Posterior cingulate gyrus (tissue), 11 donors: ENCODE data around the gene UNC79.

ENCODE experiments used
- DNase-seq, 10 donors: peaks; one replicate each; pipeline versions ENCODE4 v3.0.0 to v3.0.0-alpha.2; 2020 to 2021; ENCODE audit warnings: mixed read lengths in 3 of 10
- intact Hi-C: fragments of 100-400 bp; cut with DNase I; formaldehyde crosslinking; loops from one replicate; pipeline ENCODE4 v1.15.1; 2023

The UNC79 gene

GRCh38 chr14:93701562-93701961 lies 270.8 kb downstream of the UNC79 start:
- no peak for DNase-seq
- intact Hi-C loops: no loop called here

- no peak for DNase-seq
- intact Hi-C loops: no loop called here
Observed at GRCh38 chr14:93702946-93703345, 272.2 kb downstream of the UNC79 start.

GRCh38 chr14:93703941-93704340 lies 273.2 kb downstream of the UNC79 start:
- no peak for DNase-seq
- intact Hi-C loops: no loop called here

GRCh38 chr14:93705513-93706156 lies 274.9 kb downstream of the UNC79 start:
- no peak for DNase-seq
- intact Hi-C loops: no loop called here

GRCh38 chr14:93706360-93706955 lies 275.7 kb downstream of the UNC79 start:
- intact Hi-C loops: no loop called here
- DNase-seq: no peak

GRCh38 chr14:93707475-93707874 lies 276.7 kb downstream of the UNC79 start:
- intact Hi-C loops: no loop called here
- DNase-seq: no peak

GRCh38 chr14:93708311-93708734 lies 277.6 kb downstream of the UNC79 start:
- no peak for DNase-seq
- intact Hi-C loops: no loop called here

GRCh38 chr14:93708800-93709199 lies 278.1 kb downstream of the UNC79 start:
- intact Hi-C loops: no loop called here
- DNase-seq: no peak

- intact Hi-C loops: no loop called here
- no peak for DNase-seq
Observed at GRCh38 chr14:93709249-93709648, 278.5 kb downstream of the UNC79 start.

- intact Hi-C loops: no loop called here
- no peak for DNase-seq
Observed at GRCh38 chr14:93712079-93712837, 281.5 kb downstream of the UNC79 start.

- DNase-seq: peak in 8 of 10 donors; percentile 61 to 94 (median 78)
- intact Hi-C loops: no loop called here
Observed at GRCh38 chr14:93712838-93713724, 282.3 kb downstream of the UNC79 start.

- intact Hi-C loops: no loop called here
- DNase-seq: no peak
Observed at GRCh38 chr14:93713726-93714405, 283.1 kb downstream of the UNC79 start.

- intact Hi-C loops: no loop called here
- DNase-seq: no peak
Observed at GRCh38 chr14:93714605-93715004, 283.9 kb downstream of the UNC79 start.

GRCh38 chr14:93715279-93715927 lies 284.7 kb downstream of the UNC79 start:
- intact Hi-C loops: no loop called here
- DNase-seq: no peak

- intact Hi-C loops: no loop called here
- peak in 1 of 10 donors; percentile 55 for DNase-seq
Observed at GRCh38 chr14:93716002-93716745, 285.4 kb downstream of the UNC79 start.

GRCh38 chr14:93716746-93717667 lies 286.3 kb downstream of the UNC79 start:
- intact Hi-C loops: no loop called here
- peak in 1 of 10 donors; percentile 65 for DNase-seq

GRCh38 chr14:93717668-93718320 lies 287.1 kb downstream of the UNC79 start:
- DNase-seq: peak in 1 of 10 donors; percentile 64
- intact Hi-C loops: no loop called here
